ENCODE results near the gene GPRC5D.
A peak's percentile ranks its signal among the peaks of the same experiment; 100 is the strongest.

GRCh38 chr12:12983420-12984035, 31.6 kb upstream of the GPRC5D start:
- no peak for TF ChIP-seq POLR2AphosphoS5 (IDR thresholded peaks at IDR 0.05; ENCODE audit: low read depth)
- peak; percentile 48 for TF ChIP-seq CTCF (IDR thresholded peaks at IDR 0.05; ENCODE audit: insufficient read depth, low read length)
